Endothelial cell of umbilical vein (primary cell): Measurements from ENCODE around the gene EPS8L1. TPM values are rescaled to one million over a fixed set of nuclear protein-coding genes. Genes with fewer than 3 reads are reported as not detected.

Experiments
- BruUV-seq: library from RNA; stranded (reverse); fragments of 400-500 nt; replicated peaks from 2 replicates; lab custom pipeline; 2021; lab: Mats Ljungman, UMichigan
- CTCF ChIA-PET: fragments of 300-600, 350-600 bp; sonication (Branson Sonifier 250); formaldehyde crosslinking; loops from one replicate; lab custom pipeline; 2021; ENCODE audit warnings: antibody characterized with exemption, inconsistent platforms; lab: Charles Lee
- POLR2A ChIA-PET: fragments of 300-600, 350-600 bp; sonication (Branson Sonifier 250); formaldehyde crosslinking; loops from one replicate; lab custom pipeline; 2021; ENCODE audit warnings: antibody characterized with exemption, inconsistent platforms; lab: Charles Lee
- DNase-seq: peaks from one replicate; pipeline ENCODE4 v3.0.0-alpha.2; 2011; ENCODE audit warnings: low read depth, low spot score
- FAIRE-seq: peaks from 2 replicates; lab custom pipeline; 2011; peaks lifted over from hg19 to GRCh38; lab: Jason Lieb, UNC
- H2AFZ ChIP-seq: 2 replicates; pipeline ENCODE4 v1.6.0; 2012; ENCODE audit warnings: low read depth, low read length, control low read depth, inconsistent platforms
- H3K27ac ChIP-seq: 2 replicates; pipeline ENCODE4 v1.5.1; 2011; ENCODE audit warnings: low read depth, mild to moderate bottlenecking, control low read depth, low read length, moderate library complexity; ENCODE audit not compliant: insufficient read depth
- H3K27me3 ChIP-seq, 2 experiments: 2 replicates each; pipeline versions ENCODE4 v1.6.0 to v1.6.1; 2011; ENCODE audit warnings: low read length in 2 of 2, mixed read lengths in 1 of 2; ENCODE audit not compliant: control insufficient read depth in 2 of 2, insufficient read depth in 2 of 2
- H3K36me3 ChIP-seq, 2 experiments: 2 replicates in 1 of 2; 3 replicates in 1 of 2; pipeline ENCODE4 v1.5.1; 2011; ENCODE audit warnings: low read length in 2 of 2, mild to moderate bottlenecking in 1 of 2, moderate library complexity in 1 of 2; ENCODE audit not compliant: control insufficient read depth in 2 of 2, insufficient read depth in 2 of 2; ENCODE audit errors: extremely low read depth in 1 of 2
- H3K4me1 ChIP-seq: 3 replicates; pipeline ENCODE4 v1.5.1; 2011; ENCODE audit warnings: mild to moderate bottlenecking, low read length; ENCODE audit not compliant: control insufficient read depth, insufficient read depth; ENCODE audit errors: extremely low read depth
- H3K4me2 ChIP-seq: 2 replicates; pipeline ENCODE4 v1.6.1; 2011; ENCODE audit warnings: low read length, control low read depth, mixed read lengths; ENCODE audit not compliant: insufficient read depth
- H3K4me3 ChIP-seq, 3 experiments: fragments of 200-600 bp in 1 of 3; sonication (generic), shearing (Covaris generic) in 1 of 3; replicated peaks in 1 of 3; 2 replicates each; pipeline ENCODE4 v1.5.1; 2011 to 2016; ENCODE audit warnings: control low read depth in 3 of 3, low read length in 3 of 3, mild to moderate bottlenecking in 2 of 3, inconsistent platforms in 1 of 3, low read depth in 1 of 3, moderate library complexity in 1 of 3; ENCODE audit not compliant: insufficient read depth in 1 of 3
- H3K79me2 ChIP-seq: 2 replicates; pipeline ENCODE4 v1.6.0; 2012; ENCODE audit warnings: low read length, inconsistent platforms; ENCODE audit not compliant: control insufficient read depth, insufficient read depth
- H3K9ac ChIP-seq: replicated peaks from 2 replicates; pipeline ENCODE3; 2011; ENCODE audit warnings: low read length, control low read depth; ENCODE audit not compliant: insufficient read depth; ENCODE audit errors: extremely low read depth
- H3K9me1 ChIP-seq: replicated peaks from 3 replicates; pipeline ENCODE4 v1.6.0; 2011; ENCODE audit warnings: mild to moderate bottlenecking, low read length; ENCODE audit not compliant: control insufficient read depth, insufficient read depth; ENCODE audit errors: extremely low read depth
- H3K9me3 ChIP-seq: replicated peaks from 2 replicates; pipeline ENCODE4 v1.5.1; 2012; ENCODE audit warnings: low read length, inconsistent platforms; ENCODE audit not compliant: control insufficient read depth, insufficient read depth
- H4K20me1 ChIP-seq: replicated peaks from 2 replicates; pipeline ENCODE3; 2011; ENCODE audit warnings: mild to moderate bottlenecking, low read length; ENCODE audit not compliant: control insufficient read depth, insufficient read depth; ENCODE audit errors: extremely low read depth
- EZH2 ChIP-seq: IDR thresholded peaks from 2 replicates; pipeline ENCODE4 v1.6.1; 2012; ENCODE audit warnings: borderline replicate concordance, low read depth, mild to moderate bottlenecking, moderate library complexity, low read length, inconsistent platforms; ENCODE audit not compliant: severe bottlenecking
- FOS ChIP-seq: IDR thresholded peaks from 2 replicates; pipeline ENCODE4 v1.6.1; 2011; ENCODE audit warnings: mild to moderate bottlenecking, low read length, moderate library complexity, borderline replicate concordance; ENCODE audit not compliant: insufficient read depth
- JUN ChIP-seq: IDR thresholded peaks from 2 replicates; pipeline ENCODE4 v1.6.1; 2011; ENCODE audit warnings: borderline replicate concordance, low read depth; ENCODE audit not compliant: insufficient read length, insufficient read depth
- MAX ChIP-seq: IDR thresholded peaks from 2 replicates; pipeline ENCODE4 v1.6.1; 2011; ENCODE audit not compliant: insufficient read depth, insufficient read length
- MYC ChIP-seq: IDR thresholded peaks from one replicate; pipeline ENCODE4 v1.6.1; 2011; ENCODE audit warnings: mild to moderate bottlenecking, low read depth, low read length
- POLR2A ChIP-seq: IDR thresholded peaks from 2 replicates; pipeline ENCODE4 v1.6.1; 2012; ENCODE audit warnings: low read depth, mild to moderate bottlenecking, control low read depth, low read length
- POLR2AphosphoS5 ChIP-seq: IDR thresholded peaks from 2 replicates; pipeline ENCODE4 v1.6.1; 2012; ENCODE audit warnings: low read depth, mild to moderate bottlenecking, control low read depth, low read length, moderate library complexity; ENCODE audit not compliant: insufficient read depth
- dilution Hi-C: fragments of 300-500 bp; cut with MboI; formaldehyde crosslinking; loops from one replicate; pipeline ENCODE4 v1.15.0; 2019; ENCODE audit warnings: low sequenced_read_pairs; ENCODE audit not compliant: extremely low pct_ligation_motif_present
- intact Hi-C: fragments of 100-400 bp; cut with micrococcal nuclease; formaldehyde crosslinking; loops from one replicate; pipeline ENCODE4 v1.10.0; 2022
- polyA plus RNA-seq, 4 experiments: library from polyadenylated mRNA; depleted of rRNA in 3 of 4; stranded (reverse) in 3 of 4; unstranded in 1 of 4; fragments of >200 nt; gene quantifications; 2 replicates each; pipeline versions ENCODE4 v1.2.1 to v1.2.3, GENCODE V29; 2011 to 2012; ENCODE audit warnings: missing spikeins in 1 of 4
- total RNA-seq: library from RNA; stranded (reverse); gene quantifications from 2 replicates; pipeline ENCODE4 v1.2.3, GENCODE V29; 2021
- TF ChIP-seq, protein P1 (sequence below), 2 donors: IDR thresholded peaks; 1 replicate in 1 of 2; 2 replicates in 1 of 2; pipeline ENCODE4 v1.5.1; 2011; ENCODE audit warnings: low read length in 2 of 2, mild to moderate bottlenecking in 2 of 2, moderate library complexity in 2 of 2, control low read depth in 1 of 2, inconsistent platforms in 1 of 2, low read depth in 1 of 2; ENCODE audit not compliant: insufficient read depth in 1 of 2; ENCODE audit errors: extremely low read depth in 1 of 2

The EPS8L1 gene
- total and polyA plus RNA-seq, 2 donors (not counting 3 experiments of a cell fraction or from before 2014, with no cell fraction given) = 15.9 to 28.9 TPM

DNA sequence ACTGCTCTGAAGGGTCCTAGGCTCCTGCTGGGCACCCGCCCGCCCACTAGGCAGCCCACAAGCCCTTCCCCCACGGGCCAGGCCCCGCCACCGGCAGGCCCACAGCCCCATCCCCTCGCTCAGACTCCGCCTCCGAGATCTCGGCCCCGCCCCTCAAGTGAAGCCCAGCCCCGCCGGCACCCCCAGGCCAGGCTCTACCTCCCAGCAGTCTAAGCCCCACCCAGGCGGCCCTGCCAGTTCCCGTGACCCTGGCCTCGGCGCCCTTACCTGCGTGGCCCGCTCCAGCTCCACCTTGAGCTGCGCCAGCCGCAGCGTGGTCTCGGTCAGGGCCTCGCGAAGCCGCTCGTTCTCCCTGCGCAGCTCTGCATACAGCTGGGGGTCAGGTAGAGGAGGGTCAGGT lies 16.3 kb downstream of the EPS8L1 start:
- Histone ChIP-seq H3K9me1 (no peaks in the 10 kb centered on the region), H3K27ac (no peak overlapping the region), H3K27me3 (no peaks in the 10 kb centered on the region), H3K9me3 (no peaks in the 10 kb centered on the region), H3K4me2 (no peak overlapping the region), H3K9ac (no peak overlapping the region), H4K20me1 (no peaks in the 10 kb centered on the region), H2AFZ (no peak overlapping the region), H3K79me2 (peaks cover 5% of the 10 kb centered on the region), H3K4me1 (peaks cover 13% of the 10 kb centered on the region), H3K36me3 (peaks cover 2 to 33% of the 10 kb centered on the region in 2 experiments), H3K4me3 (no peak overlapping the region)
- ChIA-PET CTCF (no interaction called here), POLR2A (interaction anchor here (0.7 kb wide), 1 partner anchor 316 kb away, joined by 5 read pairs; no protein-coding TSS in a partner anchor)
- no TSS peak for BruUV-seq
- intact Hi-C loops = no loop called here
- DNase-seq (no peak), FAIRE-seq (no peak)
- TF ChIP-seq EZH2 (no peak), POLR2A (no peak), JUN (no peak), MYC (no peak), FOS (no peak), POLR2AphosphoS5 (no peak), MAX (no peak)
- TF ChIP-seq, protein P1, sequence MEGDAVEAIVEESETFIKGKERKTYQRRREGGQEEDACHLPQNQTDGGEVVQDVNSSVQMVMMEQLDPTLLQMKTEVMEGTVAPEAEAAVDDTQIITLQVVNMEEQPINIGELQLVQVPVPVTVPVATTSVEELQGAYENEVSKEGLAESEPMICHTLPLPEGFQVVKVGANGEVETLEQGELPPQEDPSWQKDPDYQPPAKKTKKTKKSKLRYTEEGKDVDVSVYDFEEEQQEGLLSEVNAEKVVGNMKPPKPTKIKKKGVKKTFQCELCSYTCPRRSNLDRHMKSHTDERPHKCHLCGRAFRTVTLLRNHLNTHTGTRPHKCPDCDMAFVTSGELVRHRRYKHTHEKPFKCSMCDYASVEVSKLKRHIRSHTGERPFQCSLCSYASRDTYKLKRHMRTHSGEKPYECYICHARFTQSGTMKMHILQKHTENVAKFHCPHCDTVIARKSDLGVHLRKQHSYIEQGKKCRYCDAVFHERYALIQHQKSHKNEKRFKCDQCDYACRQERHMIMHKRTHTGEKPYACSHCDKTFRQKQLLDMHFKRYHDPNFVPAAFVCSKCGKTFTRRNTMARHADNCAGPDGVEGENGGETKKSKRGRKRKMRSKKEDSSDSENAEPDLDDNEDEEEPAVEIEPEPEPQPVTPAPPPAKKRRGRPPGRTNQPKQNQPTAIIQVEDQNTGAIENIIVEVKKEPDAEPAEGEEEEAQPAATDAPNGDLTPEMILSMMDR (IDR thresholded peaks at IDR 0.05; ENCODE audit: extremely low read depth in 1 of 2, insufficient read depth in 1 of 2, low read depth in 1 of 2, low read length in 2 of 2) = no peak
- dilution Hi-C loops = no loop called here
